ENCODE data around the gene IGLL1.
"Not testable (repeated sequence)": the region's sequence is repeated elsewhere in the genome, so short reads cannot be mapped to it uniquely, and the experiment has no call there.

GRCh38 chr22:23621916-23622315, 41.8 kb upstream of the IGLL1 start:
- not testable (repeated sequence) for TF ChIP-seq EZH2 (IDR thresholded peaks at IDR 0.05; ENCODE audit: insufficient read depth, poor library complexity, severe bottlenecking); EZH2phosphoT487 (IDR thresholded peaks at IDR 0.05; ENCODE audit: insufficient read depth, low read depth)

All from GM23248 (cell line).